Right lobe of liver (tissue), 4 donors: Measurements from ENCODE around the gene TMEM87B.

Source experiments
- POLR2A ChIP-seq: fragments of 450-650 bp; IDR thresholded peaks from one replicate; pipeline ENCODE4 v1.6.1; 2017; ENCODE audit warnings: antibody characterized with exemption, mild to moderate bottlenecking
- TF ChIP-seq, protein P1 (sequence below), 4 donors: fragments of 200-600 bp in 3 of 4; fragments of 450-650 bp in 1 of 4; IDR thresholded peaks; one replicate each; pipeline versions ENCODE4 v1.5.1 to v1.8.0; 2016 to 2022; ENCODE audit warnings: antibody characterized with exemption in 4 of 4, mild to moderate bottlenecking in 2 of 4
- donor health status: DM: no; HTN: no; CAD: no.
- donor health status: DM: no; HTN: no; CAD: no.
- donor health status: DM: no; HTN: yes; CAD: no.

DNA sequence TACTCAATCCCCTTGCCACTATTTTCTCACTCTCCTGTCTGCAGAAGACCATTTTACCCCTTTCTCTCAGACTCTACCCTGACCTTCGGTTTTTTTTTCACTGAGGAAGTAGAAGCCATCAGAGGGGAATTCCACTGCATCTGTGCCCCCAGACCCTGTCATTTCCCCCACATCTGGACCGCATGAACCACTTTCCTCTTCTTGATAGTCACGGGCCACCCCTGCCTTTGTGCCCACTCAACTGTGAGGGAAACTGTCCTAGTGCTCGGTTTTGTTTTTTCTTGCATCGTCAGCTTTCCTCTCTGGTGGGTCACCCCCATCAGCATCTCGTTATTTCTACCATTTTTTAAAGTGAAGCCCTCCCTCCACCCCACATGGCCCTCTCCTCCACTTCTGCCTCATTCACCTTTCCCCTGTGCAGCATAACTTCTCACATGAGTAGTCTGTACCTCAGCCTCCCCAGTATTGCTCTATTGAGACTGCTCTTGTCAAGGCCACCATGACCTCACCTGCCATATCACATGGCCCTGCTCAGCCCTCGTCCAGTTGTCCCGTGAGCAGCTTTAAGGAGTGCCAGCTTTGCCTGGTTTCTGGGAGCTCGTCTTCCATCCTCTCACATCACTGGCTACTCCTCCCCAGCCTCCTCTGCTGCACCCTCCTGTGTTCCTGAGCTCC lies 32.4 kb downstream of the TMEM87B start:
- TF ChIP-seq, protein P1, sequence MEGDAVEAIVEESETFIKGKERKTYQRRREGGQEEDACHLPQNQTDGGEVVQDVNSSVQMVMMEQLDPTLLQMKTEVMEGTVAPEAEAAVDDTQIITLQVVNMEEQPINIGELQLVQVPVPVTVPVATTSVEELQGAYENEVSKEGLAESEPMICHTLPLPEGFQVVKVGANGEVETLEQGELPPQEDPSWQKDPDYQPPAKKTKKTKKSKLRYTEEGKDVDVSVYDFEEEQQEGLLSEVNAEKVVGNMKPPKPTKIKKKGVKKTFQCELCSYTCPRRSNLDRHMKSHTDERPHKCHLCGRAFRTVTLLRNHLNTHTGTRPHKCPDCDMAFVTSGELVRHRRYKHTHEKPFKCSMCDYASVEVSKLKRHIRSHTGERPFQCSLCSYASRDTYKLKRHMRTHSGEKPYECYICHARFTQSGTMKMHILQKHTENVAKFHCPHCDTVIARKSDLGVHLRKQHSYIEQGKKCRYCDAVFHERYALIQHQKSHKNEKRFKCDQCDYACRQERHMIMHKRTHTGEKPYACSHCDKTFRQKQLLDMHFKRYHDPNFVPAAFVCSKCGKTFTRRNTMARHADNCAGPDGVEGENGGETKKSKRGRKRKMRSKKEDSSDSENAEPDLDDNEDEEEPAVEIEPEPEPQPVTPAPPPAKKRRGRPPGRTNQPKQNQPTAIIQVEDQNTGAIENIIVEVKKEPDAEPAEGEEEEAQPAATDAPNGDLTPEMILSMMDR (IDR thresholded peaks at IDR 0.05) = no peak
- no peak for TF ChIP-seq POLR2A
